HG03159 (cell line): ENCODE data around the gene CMBL.

Experiments used
- ATAC-seq: cut with Tn5 transposase; IDR thresholded peaks from one replicate; pipeline ENCODE4 v1.9.1; 2021; ENCODE audit warnings: mild to moderate bottlenecking, moderate library complexity; ENCODE audit not compliant: unreplicated experiment

CMBL gene

GRCh38 chr5:10333154-10334006, 25.7 kb upstream of the CMBL start:
- ATAC-seq = peak; percentile 55

GRCh38 chr5:10332301-10332700, 24.6 kb upstream of the CMBL start:
- ATAC-seq = no peak

- ATAC-seq = no peak
These were observed 23.7 kb upstream of the CMBL start for GRCh38 chr5:10331341-10331796.

- ATAC-seq = no peak
These were observed 23.0 kb upstream of the CMBL start for GRCh38 chr5:10330511-10331230.

GRCh38 chr5:10329820-10330481, 22.2 kb upstream of the CMBL start:
- ATAC-seq = no peak

- no peak for ATAC-seq
These were observed 21.7 kb upstream of the CMBL start for GRCh38 chr5:10329446-10329819.

- ATAC-seq = no peak
These were observed 20.6 kb upstream of the CMBL start for GRCh38 chr5:10328323-10328722.

- ATAC-seq = no peak
These were observed 17.0 kb upstream of the CMBL start for GRCh38 chr5:10324518-10325370.

- no peak for ATAC-seq
These were observed 16.1 kb upstream of the CMBL start for GRCh38 chr5:10323588-10324488.

- no peak for ATAC-seq
These were observed 14.2 kb upstream of the CMBL start for GRCh38 chr5:10321882-10322281.

GRCh38 chr5:10320793-10321192, 13.1 kb upstream of the CMBL start:
- ATAC-seq = no peak

- ATAC-seq = no peak
These were observed 11.6 kb upstream of the CMBL start for GRCh38 chr5:10319202-10319851.

GRCh38 chr5:10317825-10318682, 10.4 kb upstream of the CMBL start:
- ATAC-seq = peak; percentile 73

GRCh38 chr5:10315824-10316509, 8.3 kb upstream of the CMBL start:
- no peak for ATAC-seq

- no peak for ATAC-seq
These were observed 7.5 kb upstream of the CMBL start for GRCh38 chr5:10315201-10315600.

- no peak for ATAC-seq
These were observed 4.1 kb upstream of the CMBL start for GRCh38 chr5:10311595-10312425.
